Measurements from ENCODE around the gene DDX56. TPM values are rescaled to one million over a fixed set of nuclear protein-coding genes. Genes with fewer than 3 reads are reported as not detected.

DDX56 gene
- total RNA-seq, 1 donor from 2014 or later, result 71.6 TPM

- TF ChIP-seq, protein P1, sequence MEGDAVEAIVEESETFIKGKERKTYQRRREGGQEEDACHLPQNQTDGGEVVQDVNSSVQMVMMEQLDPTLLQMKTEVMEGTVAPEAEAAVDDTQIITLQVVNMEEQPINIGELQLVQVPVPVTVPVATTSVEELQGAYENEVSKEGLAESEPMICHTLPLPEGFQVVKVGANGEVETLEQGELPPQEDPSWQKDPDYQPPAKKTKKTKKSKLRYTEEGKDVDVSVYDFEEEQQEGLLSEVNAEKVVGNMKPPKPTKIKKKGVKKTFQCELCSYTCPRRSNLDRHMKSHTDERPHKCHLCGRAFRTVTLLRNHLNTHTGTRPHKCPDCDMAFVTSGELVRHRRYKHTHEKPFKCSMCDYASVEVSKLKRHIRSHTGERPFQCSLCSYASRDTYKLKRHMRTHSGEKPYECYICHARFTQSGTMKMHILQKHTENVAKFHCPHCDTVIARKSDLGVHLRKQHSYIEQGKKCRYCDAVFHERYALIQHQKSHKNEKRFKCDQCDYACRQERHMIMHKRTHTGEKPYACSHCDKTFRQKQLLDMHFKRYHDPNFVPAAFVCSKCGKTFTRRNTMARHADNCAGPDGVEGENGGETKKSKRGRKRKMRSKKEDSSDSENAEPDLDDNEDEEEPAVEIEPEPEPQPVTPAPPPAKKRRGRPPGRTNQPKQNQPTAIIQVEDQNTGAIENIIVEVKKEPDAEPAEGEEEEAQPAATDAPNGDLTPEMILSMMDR (IDR thresholded peaks at IDR 0.05; ENCODE audit: unreplicated experiment), result no peak
- peaks cover 3% of the 10 kb centered on the region for H3K27me3 Mint-ChIP-seq (ENCODE audit: unreplicated experiment)
- no peak for DNase-seq (ENCODE audit: low spot score)
- H3K36me3 Mint-ChIP-seq (ENCODE audit: low read depth, unreplicated experiment), result no peaks in the 10 kb centered on the region
- no peak overlapping the region for H3K27ac Mint-ChIP-seq (ENCODE audit: unreplicated experiment)
- H3K4me1 Mint-ChIP-seq (ENCODE audit: unreplicated experiment), result peaks cover 11% of the 10 kb centered on the region
- no peak overlapping the region for H3K4me3 Mint-ChIP-seq (ENCODE audit: unreplicated experiment)
- H3K9me3 Mint-ChIP-seq (ENCODE audit: unreplicated experiment), result no peaks in the 10 kb centered on the region
These were observed 45.0 kb upstream of the DDX56 start for GRCh38 chr7:44618753-44619152.

DNA sequence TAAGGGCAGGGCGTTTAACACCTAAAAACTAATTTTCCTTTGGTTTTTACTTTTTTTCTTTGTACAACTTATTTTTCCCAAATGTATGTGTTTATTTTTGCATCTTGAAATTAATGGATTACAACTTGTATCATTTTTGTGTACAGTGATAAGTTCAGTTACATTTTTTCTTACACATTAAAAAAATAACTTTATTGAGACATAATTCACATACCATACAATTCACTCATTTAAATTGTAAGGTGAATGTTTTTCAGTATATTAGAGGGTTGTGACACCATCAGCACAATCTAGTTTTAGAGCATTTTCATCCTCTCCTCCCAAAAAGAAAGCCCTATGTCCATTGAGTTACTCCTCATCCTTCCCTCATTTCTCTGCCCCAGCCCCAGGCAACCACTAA is 44.3 kb upstream of the DDX56 start:
- TF ChIP-seq, protein P1 (IDR thresholded peaks at IDR 0.05; ENCODE audit: unreplicated experiment), result no peak
- Mint-ChIP-seq H3K27ac (ENCODE audit: unreplicated experiment) (no peak overlapping the region), H3K4me3 (ENCODE audit: unreplicated experiment) (no peak overlapping the region)

GRCh38 chr7:44617225-44617890 is 43.6 kb upstream of the DDX56 start:
- TF ChIP-seq, protein P1 (IDR thresholded peaks at IDR 0.05; ENCODE audit: unreplicated experiment), result no peak
- Mint-ChIP-seq H3K4me3 (ENCODE audit: unreplicated experiment) (no peak overlapping the region), H3K4me1 (ENCODE audit: unreplicated experiment) (peaks cover 11% of the 10 kb centered on the region), H3K36me3 (ENCODE audit: low read depth, unreplicated experiment) (no peaks in the 10 kb centered on the region), H3K9me3 (ENCODE audit: unreplicated experiment) (no peaks in the 10 kb centered on the region), H3K27me3 (ENCODE audit: unreplicated experiment) (peaks cover 3% of the 10 kb centered on the region), H3K27ac (ENCODE audit: unreplicated experiment) (no peak overlapping the region)
- DNase-seq (ENCODE audit: low spot score), result no peak

More for the DNA sequence above, 44.3 kb upstream of the DDX56 start:
- DNase-seq (ENCODE audit: low spot score), result no peak
- Mint-ChIP-seq H3K36me3 (ENCODE audit: low read depth, unreplicated experiment) (no peaks in the 10 kb centered on the region), H3K4me1 (ENCODE audit: unreplicated experiment) (peaks cover 11% of the 10 kb centered on the region), H3K9me3 (ENCODE audit: unreplicated experiment) (no peaks in the 10 kb centered on the region), H3K27me3 (ENCODE audit: unreplicated experiment) (peaks cover 3% of the 10 kb centered on the region)

GRCh38 chr7:44616545-44616944 is 42.8 kb upstream of the DDX56 start:
- DNase-seq (ENCODE audit: low spot score), result no peak
- Mint-ChIP-seq H3K9me3 (ENCODE audit: unreplicated experiment) (no peaks in the 10 kb centered on the region), H3K4me1 (ENCODE audit: unreplicated experiment) (peaks cover 11% of the 10 kb centered on the region), H3K4me3 (ENCODE audit: unreplicated experiment) (no peak overlapping the region), H3K27ac (ENCODE audit: unreplicated experiment) (no peak overlapping the region), H3K36me3 (ENCODE audit: low read depth, unreplicated experiment) (no peaks in the 10 kb centered on the region), H3K27me3 (ENCODE audit: unreplicated experiment) (peaks cover 3% of the 10 kb centered on the region)
- TF ChIP-seq, protein P1 (IDR thresholded peaks at IDR 0.05; ENCODE audit: unreplicated experiment), result no peak

GRCh38 chr7:44615793-44616192 is 42.1 kb upstream of the DDX56 start:
- no peaks in the 10 kb centered on the region for H3K36me3 Mint-ChIP-seq (ENCODE audit: low read depth, unreplicated experiment)
- DNase-seq (ENCODE audit: low spot score), result no peak
- no peak overlapping the region for H3K27ac Mint-ChIP-seq (ENCODE audit: unreplicated experiment)
- peaks cover 3% of the 10 kb centered on the region for H3K27me3 Mint-ChIP-seq (ENCODE audit: unreplicated experiment)
- peaks cover 9% of the 10 kb centered on the region for H3K4me1 Mint-ChIP-seq (ENCODE audit: unreplicated experiment)
- TF ChIP-seq, protein P1 (IDR thresholded peaks at IDR 0.05; ENCODE audit: unreplicated experiment), result no peak
- no peaks in the 10 kb centered on the region for H3K9me3 Mint-ChIP-seq (ENCODE audit: unreplicated experiment)
- no peak overlapping the region for H3K4me3 Mint-ChIP-seq (ENCODE audit: unreplicated experiment)

Data from endothelial cell (in vitro differentiated cells).